ENCODE measurements around the gene KIRREL1.
"Not testable (repeated sequence)": the region's sequence is repeated elsewhere in the genome, so short reads cannot be mapped to it uniquely, and the experiment has no call there.

DNA sequence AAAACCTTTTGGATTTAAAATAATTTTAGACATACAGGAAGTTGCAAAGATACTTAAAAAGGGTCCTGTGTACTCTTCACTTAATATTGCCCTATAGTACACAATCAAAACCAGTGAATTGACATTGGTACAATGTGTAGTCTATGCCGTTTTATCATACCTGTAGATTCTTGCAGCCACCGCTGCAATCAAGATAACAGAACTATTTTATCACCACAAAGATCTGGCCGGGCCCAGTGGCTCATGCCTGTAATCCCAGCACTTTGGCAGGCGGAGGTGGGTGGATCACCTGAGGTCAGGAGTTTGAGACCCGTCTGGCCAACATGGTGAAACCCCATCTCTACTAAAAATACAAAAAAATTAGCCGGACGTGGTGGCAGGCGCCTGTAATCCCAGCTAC is 135.1 kb downstream of the KIRREL1 start:
- TF ChIP-seq CTCF, POLR2A (IDR thresholded peaks at IDR 0.05): not testable (repeated sequence)
